Stimulated activated CD4-positive, alpha-beta T cell treated with anti-CD3 and anti-CD28 coated beads, Interleukin-1b, Interleukin-23, amount 100 ng/mL, for 48 hours (primary cell): ENCODE data around the gene AGFG1.

Experiments
- DNase-seq: peaks from one replicate; pipeline ENCODE4 v3.0.0-alpha.2; 2020

Gene AGFG1

GRCh38 chr2:227471924-227472264 is at the start of gene AGFG1:
Gene AGFG1, plus strand, starts transcription at chr2:227472156. Its CDS starts 266 bp downstream, at chr2:227472422.
- DNase-seq = peak; percentile 84

GRCh38 chr2:227423656-227424499 is 48.1 kb upstream of the AGFG1 start:
- DNase-seq = no peak

GRCh38 chr2:227428731-227429285 is 43.1 kb upstream of the AGFG1 start:
- DNase-seq = no peak

- DNase-seq = no peak
Observed at GRCh38 chr2:227430639-227431038, 41.3 kb upstream of the AGFG1 start.

GRCh38 chr2:227433171-227433570 is 38.8 kb upstream of the AGFG1 start:
- DNase-seq = no peak

- DNase-seq = no peak
Observed at GRCh38 chr2:227436436-227437174, 35.4 kb upstream of the AGFG1 start.

- no peak for DNase-seq
Observed at GRCh38 chr2:227439214-227439613, 32.7 kb upstream of the AGFG1 start.

GRCh38 chr2:227442639-227443038 is 29.3 kb upstream of the AGFG1 start:
- no peak for DNase-seq

GRCh38 chr2:227443889-227444568 is 27.9 kb upstream of the AGFG1 start:
- DNase-seq = no peak

GRCh38 chr2:227447606-227448005 is 24.4 kb upstream of the AGFG1 start:
- DNase-seq = no peak

- no peak for DNase-seq
Observed at GRCh38 chr2:227450311-227450841, 21.6 kb upstream of the AGFG1 start.

GRCh38 chr2:227450926-227451654 is 20.9 kb upstream of the AGFG1 start:
- DNase-seq = no peak

GRCh38 chr2:227451655-227451992 is 20.3 kb upstream of the AGFG1 start:
- no peak for DNase-seq

- no peak for DNase-seq
Observed at GRCh38 chr2:227453810-227454209, 18.1 kb upstream of the AGFG1 start.

- DNase-seq = no peak
Observed at GRCh38 chr2:227454323-227454860, 17.6 kb upstream of the AGFG1 start.

GRCh38 chr2:227455200-227455599 is 16.8 kb upstream of the AGFG1 start:
- no peak for DNase-seq

- no peak for DNase-seq
Observed at GRCh38 chr2:227456102-227456501, 15.9 kb upstream of the AGFG1 start.

GRCh38 chr2:227456772-227457171 is 15.2 kb upstream of the AGFG1 start:
- peak; percentile 45 for DNase-seq

GRCh38 chr2:227460070-227460485 is 11.9 kb upstream of the AGFG1 start:
- DNase-seq = peak; percentile 87

GRCh38 chr2:227460833-227461232 is 11.1 kb upstream of the AGFG1 start:
- peak; percentile 37 for DNase-seq

- DNase-seq = no peak
Observed at GRCh38 chr2:227461811-227462461, 10.0 kb upstream of the AGFG1 start.
